Choroid plexus epithelial cell (primary cell): Measurements from ENCODE around the gene HMX1.

ENCODE experiments used
- DNase-seq: peaks from one replicate; pipeline ENCODE4 v3.0.0-alpha.2; 2010; ENCODE audit warnings: low read depth
- H3K4me3 ChIP-seq: 2 replicates; pipeline ENCODE4 v1.5.1; 2011; ENCODE audit warnings: low read depth, mild to moderate bottlenecking, control low read depth, low read length, moderate library complexity
- TF ChIP-seq, protein P1 (sequence below): conservative IDR thresholded peaks from 2 replicates; pipeline ENCODE4 v1.5.1; 2011; ENCODE audit warnings: low read depth, mild to moderate bottlenecking, control low read depth, inconsistent platforms, low read length, moderate library complexity

The HMX1 gene

DNA sequence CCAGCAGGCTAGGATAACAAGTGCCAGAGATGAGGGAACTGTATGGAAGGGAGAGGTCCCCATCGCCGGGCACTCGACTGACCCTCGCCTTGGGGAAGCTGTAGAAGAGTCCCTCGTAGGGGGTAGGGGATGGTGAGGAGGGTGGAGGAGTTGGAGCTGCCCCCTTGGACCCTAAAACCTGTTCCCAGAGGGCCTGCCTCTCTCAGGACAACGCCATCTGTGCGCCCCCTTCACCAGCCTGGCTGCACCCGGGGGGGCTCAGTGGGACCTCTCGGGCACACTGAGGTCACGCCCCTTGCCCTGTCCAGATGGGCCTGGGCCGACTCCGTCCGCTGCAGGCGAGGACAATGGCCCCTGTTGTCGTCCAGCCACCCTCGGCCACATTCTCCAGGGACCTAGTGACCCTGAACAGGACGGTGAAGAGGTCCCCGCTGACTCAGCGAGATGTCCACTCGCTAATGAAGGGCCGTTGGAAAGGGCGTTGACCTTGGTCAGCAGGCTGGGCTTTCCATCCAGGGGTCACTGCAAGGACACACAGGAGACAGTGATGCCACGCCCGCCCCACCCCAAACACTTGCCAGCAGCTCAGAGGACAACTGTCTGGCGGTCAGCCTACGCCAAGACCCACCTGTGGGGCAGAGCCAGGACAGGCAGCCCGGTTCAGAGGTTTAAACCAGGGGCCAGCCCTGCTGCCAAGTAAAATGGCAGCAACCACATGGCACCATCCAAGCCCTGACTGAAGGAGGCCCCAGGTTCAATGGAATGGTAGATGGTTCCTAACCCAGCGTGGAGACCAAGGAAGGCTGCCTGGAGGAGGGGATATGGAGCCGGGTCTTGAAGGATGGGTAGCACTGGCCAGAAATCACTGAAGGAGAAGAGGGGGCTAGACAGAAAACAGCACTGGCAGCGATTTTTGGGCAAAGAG lies 51.2 kb downstream of the HMX1 start:
- DNase-seq: no peak
- TF ChIP-seq, protein P1, sequence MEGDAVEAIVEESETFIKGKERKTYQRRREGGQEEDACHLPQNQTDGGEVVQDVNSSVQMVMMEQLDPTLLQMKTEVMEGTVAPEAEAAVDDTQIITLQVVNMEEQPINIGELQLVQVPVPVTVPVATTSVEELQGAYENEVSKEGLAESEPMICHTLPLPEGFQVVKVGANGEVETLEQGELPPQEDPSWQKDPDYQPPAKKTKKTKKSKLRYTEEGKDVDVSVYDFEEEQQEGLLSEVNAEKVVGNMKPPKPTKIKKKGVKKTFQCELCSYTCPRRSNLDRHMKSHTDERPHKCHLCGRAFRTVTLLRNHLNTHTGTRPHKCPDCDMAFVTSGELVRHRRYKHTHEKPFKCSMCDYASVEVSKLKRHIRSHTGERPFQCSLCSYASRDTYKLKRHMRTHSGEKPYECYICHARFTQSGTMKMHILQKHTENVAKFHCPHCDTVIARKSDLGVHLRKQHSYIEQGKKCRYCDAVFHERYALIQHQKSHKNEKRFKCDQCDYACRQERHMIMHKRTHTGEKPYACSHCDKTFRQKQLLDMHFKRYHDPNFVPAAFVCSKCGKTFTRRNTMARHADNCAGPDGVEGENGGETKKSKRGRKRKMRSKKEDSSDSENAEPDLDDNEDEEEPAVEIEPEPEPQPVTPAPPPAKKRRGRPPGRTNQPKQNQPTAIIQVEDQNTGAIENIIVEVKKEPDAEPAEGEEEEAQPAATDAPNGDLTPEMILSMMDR: no peak
- H3K4me3 ChIP-seq: no peak overlapping the region

DNA sequence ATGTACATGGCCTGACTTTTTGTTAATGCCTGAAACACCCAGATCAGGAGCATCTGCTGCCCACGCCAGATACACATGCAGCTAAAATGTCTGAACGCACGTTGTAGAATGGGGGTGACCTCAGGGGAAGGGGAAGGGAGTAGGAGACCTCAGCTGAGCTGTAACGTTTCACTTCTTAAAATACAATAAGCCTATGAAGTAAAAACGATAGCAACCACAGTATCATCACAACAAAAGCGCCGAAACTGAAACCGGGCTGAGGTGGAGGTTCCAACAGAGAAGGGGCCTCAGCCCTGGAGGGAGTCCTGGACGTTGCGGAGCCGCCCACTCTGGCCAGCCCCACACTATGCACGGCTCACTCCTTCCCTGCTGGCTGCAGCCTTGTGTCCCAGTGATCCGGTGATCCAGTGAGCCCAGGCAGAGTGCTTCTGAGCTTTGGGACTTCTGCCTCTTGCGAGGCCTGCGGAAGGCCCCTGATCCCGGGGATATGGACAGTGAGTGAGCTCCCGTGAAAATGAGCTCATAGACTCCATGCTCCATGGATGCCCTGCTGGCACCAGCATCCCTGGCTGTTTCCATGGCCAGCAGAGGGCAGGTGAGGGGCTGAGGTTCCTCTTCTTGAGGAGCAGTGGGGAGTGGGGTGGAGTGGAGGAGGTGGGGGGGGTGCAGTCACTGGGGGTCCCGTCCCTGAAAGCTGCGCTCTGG lies 52.0 kb downstream of the HMX1 start:
- no peak for DNase-seq
- no peak overlapping the region for H3K4me3 ChIP-seq
- TF ChIP-seq, protein P1: no peak

DNA sequence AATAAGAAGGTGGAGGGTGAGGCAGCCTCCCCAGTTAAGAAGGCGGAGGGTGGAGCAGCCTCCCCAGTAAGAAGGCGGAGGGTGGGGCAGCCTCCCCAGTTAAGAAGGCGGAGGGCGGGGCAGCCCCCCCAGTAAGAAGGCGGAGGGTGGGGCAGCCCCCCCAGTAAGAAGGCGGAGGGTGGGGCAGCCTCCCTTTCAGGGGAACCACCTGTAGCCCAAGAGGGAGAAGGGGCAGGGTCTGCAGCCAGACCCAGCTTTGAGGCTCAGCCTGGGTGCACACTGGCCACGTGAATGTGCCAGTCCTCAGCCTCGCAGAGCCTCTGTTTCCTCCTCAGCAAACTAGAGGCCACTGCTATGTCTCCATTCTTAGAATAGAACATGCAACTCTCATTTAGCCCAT lies 52.6 kb downstream of the HMX1 start:
- TF ChIP-seq, protein P1: no peak
- no peak for DNase-seq
- H3K4me3 ChIP-seq: no peak overlapping the region

DNA sequence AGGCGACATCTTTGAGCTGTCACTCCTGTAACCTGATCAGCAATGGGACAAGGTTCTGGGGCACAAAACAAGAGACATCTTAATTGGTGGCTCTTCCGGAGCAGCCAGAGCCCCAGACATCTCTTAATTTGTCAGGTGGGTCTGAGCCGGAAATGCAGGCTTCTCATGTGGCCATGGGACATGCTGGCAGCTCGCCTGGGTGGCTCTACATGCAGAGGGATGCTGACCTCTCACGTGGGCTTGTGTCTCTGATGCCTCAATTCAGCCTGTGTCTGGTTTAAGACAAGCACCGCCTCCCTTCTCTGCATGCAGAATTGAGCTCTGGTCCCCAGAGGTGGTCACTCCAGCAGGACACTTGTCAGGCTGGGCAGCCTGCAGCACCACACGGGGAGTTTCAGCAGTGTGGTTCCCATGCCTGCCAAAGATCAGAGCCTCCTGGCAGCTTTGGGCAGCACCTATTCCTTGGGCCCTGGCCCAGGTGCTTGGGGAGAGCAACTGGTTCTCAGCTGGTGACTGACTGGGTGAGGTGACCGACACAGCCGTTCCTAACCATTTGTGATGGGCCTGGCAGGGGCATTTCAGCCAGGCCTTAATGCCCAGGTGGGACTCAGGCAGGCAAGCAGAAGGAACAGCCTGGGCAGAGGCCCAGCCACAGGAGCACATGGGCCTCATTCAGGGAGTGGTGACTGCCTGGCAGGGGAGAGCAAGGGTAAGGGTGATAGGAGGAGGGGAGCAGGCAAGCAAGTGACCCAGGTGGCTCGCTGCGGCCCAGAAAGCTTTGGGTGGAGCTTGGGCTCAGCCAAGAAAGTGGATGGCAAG lies 53.4 kb downstream of the HMX1 start:
- no peak for DNase-seq
- H3K4me3 ChIP-seq: no peak overlapping the region
- TF ChIP-seq, protein P1: no peak

DNA sequence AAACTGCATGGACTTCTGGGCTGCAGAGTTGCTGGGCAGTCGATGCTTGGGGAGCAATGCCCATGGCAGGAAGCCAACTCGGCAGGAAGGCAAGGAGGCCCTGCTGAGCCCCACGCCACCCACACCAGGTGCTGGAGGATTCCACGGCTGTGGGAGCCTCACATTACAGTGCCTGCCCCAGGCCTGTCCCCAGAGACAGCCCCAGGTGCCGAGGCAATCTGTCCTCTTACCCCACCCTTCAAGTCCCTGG lies 53.9 kb downstream of the HMX1 start:
- DNase-seq: no peak
- no peak overlapping the region for H3K4me3 ChIP-seq
- TF ChIP-seq, protein P1: no peak

DNA sequence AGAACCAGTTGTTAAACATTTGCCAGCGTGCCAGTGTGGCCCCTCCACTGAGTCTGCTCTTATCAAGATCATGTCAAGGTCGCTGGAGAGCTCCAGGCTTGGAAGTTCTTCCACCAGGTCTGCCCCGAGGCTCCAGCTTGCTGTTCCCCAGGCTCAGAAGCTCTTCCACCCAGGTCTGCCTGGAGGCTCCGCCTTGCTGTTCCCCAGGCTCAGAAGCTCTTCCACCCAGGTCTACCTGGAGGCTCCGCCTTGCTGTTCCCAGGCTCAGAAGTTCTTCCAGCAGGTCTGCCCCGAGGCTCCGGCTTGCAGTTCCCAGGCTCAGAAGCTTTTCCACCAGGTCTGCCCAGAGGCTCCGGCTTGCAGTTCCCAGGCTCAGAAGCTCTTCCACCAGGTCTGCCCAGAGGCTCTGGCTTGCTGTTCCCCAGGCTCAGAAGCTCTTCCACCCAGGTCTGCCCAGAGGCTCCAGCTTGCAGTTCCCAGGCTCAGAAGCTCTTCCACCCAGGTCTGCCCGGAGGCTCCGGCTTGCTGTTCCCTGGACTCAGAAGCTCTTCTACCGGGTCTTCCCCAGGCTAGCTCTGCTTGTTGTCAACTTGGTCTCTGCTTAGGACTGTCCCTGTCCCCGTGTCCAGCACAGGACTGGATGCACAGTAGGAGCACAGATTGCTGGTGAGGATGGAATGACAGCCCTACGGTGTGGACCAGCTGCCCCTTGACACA lies 54.4 kb downstream of the HMX1 start:
- no peak for DNase-seq
- H3K4me3 ChIP-seq: no peak overlapping the region
- TF ChIP-seq, protein P1: no peak
